Muscle layer of duodenum (tissue), 2 donors: Measurements from ENCODE around the gene TMIGD3.

Experiments used
- H3K27ac ChIP-seq: one replicate; pipeline ENCODE4 v1.7.0; 2013; ENCODE audit warnings: mild to moderate bottlenecking, low read length
- H3K27me3 ChIP-seq: one replicate; pipeline ENCODE4 v1.7.0; 2013; ENCODE audit warnings: low read depth, mild to moderate bottlenecking, control low read depth, low read length
- H3K36me3 ChIP-seq, 2 donors: one replicate each; pipeline ENCODE4 v1.7.0; 2013; ENCODE audit warnings: low read length in 2 of 2, control low read depth in 1 of 2, mild to moderate bottlenecking in 1 of 2; ENCODE audit not compliant: insufficient read depth in 2 of 2, control insufficient read depth in 1 of 2
- H3K4me1 ChIP-seq, 2 donors: one replicate each; pipeline ENCODE4 v1.7.0; 2013; ENCODE audit warnings: low read length in 2 of 2, mild to moderate bottlenecking in 2 of 2, control low read depth in 1 of 2, moderate library complexity in 1 of 2; ENCODE audit not compliant: insufficient read depth in 2 of 2, control insufficient read depth in 1 of 2
- H3K4me3 ChIP-seq, 2 donors: one replicate each; pipeline ENCODE4 v1.7.0; 2013; ENCODE audit warnings: low read length in 2 of 2, low read depth in 1 of 2, mild to moderate bottlenecking in 1 of 2
- H3K9me3 ChIP-seq, 2 donors: one replicate each; pipeline ENCODE4 v1.7.0; 2013; ENCODE audit warnings: low read length in 2 of 2, control low read depth in 1 of 2, mild to moderate bottlenecking in 1 of 2; ENCODE audit not compliant: control insufficient read depth in 1 of 2
- donor health status: healthy.

Gene TMIGD3

DNA sequence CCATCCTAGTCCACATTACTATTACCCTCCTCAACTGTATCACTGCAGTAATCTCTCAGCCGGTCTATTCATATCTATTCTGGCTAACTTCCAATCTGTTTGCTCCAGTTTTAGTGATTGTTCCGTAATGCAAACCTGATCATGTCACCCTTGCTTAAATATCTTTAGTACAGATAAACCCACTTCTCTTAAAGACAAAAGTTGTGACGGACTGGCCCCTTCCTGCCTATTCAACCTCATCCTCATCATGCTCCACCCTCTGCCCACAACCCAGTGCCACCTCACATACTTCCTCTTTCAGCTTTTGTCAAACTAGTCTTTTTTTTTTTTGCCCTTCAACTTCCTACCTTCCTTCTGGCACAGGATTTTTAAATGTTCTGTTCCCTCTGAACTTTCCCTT, 32.4 kb downstream of the TMIGD3 start:
- H3K36me3 ChIP-seq, result peaks cover 11 to 54% of the 10 kb centered on the region in 2 donors
- H3K27me3 ChIP-seq, result no peaks in the 10 kb centered on the region
- peak overlapping the region; percentile 33 for H3K27ac ChIP-seq
- no peaks in the 10 kb centered on the region for H3K4me1 ChIP-seq
- H3K9me3 ChIP-seq, result no peaks in the 10 kb centered on the region
- no peak overlapping the region for H3K4me3 ChIP-seq

DNA sequence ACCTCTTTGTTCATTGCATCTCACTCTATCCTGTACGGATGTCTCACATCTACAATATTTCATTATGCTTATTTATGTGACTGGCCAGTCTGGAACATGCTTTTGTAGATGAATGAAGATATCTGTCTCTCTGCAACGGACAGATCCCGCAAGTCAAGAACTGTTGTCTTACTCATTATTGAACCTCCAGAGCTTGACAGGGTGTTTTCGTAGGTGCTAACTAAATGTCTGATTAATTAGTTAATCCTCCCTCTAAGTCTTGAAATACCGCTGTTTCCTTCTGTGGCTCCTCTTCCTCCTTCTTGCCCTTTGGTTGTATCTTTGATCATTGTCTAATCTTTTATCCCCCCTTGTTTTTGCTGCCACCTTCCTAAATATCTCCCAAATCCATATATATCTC, 32.8 kb downstream of the TMIGD3 start:
- H3K27ac ChIP-seq, result peak overlapping the region; percentile 33
- H3K36me3 ChIP-seq, result peaks cover 11 to 56% of the 10 kb centered on the region in 2 donors
- H3K9me3 ChIP-seq, result no peaks in the 10 kb centered on the region
- H3K4me3 ChIP-seq, result no peak overlapping the region
- no peaks in the 10 kb centered on the region for H3K27me3 ChIP-seq
- no peaks in the 10 kb centered on the region for H3K4me1 ChIP-seq

DNA sequence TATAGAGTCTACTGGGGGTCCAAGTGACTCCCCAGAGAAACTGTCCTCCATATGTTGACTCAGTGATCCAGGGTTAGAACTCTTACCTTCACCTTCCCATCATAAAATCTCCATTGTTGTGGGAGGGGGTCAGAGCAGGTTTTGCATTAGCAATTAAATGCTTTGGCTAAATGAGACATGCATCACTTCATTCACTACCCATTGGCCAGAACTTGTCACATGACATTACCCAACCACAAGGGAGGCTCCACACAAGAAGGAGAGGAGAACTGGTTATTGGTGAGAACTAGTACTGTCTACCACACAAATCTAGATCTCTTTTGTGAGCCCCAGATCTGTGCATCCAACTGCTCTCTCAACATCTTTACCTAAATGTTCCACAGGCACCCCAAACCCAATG, 33.9 kb downstream of the TMIGD3 start:
- peaks cover 11 to 60% of the 10 kb centered on the region in 2 donors for H3K36me3 ChIP-seq
- no peaks in the 10 kb centered on the region for H3K27me3 ChIP-seq
- no peak overlapping the region for H3K27ac ChIP-seq
- H3K4me1 ChIP-seq, result no peaks in the 10 kb centered on the region
- no peaks in the 10 kb centered on the region for H3K9me3 ChIP-seq
- no peak overlapping the region for H3K4me3 ChIP-seq

DNA sequence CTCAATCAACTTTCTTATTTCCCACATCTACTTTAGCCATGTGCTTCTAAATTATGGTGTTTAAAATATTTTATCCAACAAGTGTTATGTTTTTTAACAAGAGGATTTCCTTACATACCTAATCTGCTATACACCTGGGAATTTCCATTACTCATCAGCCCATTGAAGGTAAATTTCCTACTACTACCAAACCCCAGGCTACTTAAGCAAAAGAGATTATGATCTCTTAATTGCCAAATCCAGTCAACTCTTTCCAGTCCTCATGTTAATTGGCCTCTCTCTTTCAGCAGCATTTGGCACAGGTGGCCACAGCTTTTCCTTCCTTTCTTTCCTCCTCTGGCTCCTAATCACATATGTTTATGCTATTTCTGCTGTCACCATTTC, 34.7 kb downstream of the TMIGD3 start:
- Histone ChIP-seq H3K36me3 (peaks cover 11 to 60% of the 10 kb centered on the region in 2 donors), H3K27me3 (no peaks in the 10 kb centered on the region), H3K4me3 (no peak overlapping the region), H3K9me3 (no peaks in the 10 kb centered on the region), H3K4me1 (no peaks in the 10 kb centered on the region), H3K27ac (no peak overlapping the region)

DNA sequence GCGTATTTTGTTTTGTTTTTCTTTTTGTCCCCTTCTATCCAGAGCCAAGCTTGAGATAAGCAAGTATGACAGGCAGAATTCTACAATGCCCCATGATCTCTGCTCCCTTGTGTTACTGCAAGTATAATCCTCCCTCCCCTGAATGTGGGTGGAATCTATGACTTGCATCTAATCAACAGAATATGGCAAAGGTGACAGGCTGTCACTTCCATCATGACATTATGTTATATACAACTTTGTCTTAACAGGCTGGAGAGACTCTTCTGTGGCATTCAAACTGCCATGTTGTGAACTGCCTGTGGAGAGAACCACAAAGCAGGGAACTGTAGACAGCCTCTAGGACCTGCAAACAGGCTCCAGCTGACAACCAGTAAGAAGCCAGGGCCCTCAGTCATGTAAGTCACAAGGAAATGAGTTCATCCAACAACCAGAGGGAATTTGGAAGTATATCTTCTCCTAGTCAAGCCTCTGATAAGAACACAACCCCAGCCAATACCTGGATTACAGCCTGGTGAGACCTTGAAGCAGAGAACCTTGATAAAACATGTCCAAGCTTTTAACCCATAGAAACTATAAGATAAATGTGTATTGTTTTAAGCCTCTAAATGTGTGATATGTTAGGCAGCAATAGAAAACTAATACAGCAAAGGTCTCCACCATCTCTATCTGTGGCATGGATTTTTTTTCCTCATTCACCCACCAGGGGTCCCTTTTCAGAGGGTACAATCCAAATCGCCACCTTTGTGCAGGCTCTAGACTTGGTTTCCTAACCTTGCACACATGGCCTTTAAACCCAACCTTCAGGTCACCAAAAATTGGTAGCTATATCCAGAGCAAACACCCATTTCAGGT, 35.3 kb downstream of the TMIGD3 start:
- Histone ChIP-seq H3K36me3 (peaks cover 14 to 60% of the 10 kb centered on the region in 2 donors), H3K9me3 (no peaks in the 10 kb centered on the region), H3K27ac (no peak overlapping the region), H3K4me3 (no peak overlapping the region), H3K27me3 (no peaks in the 10 kb centered on the region), H3K4me1 (no peaks in the 10 kb centered on the region)

DNA sequence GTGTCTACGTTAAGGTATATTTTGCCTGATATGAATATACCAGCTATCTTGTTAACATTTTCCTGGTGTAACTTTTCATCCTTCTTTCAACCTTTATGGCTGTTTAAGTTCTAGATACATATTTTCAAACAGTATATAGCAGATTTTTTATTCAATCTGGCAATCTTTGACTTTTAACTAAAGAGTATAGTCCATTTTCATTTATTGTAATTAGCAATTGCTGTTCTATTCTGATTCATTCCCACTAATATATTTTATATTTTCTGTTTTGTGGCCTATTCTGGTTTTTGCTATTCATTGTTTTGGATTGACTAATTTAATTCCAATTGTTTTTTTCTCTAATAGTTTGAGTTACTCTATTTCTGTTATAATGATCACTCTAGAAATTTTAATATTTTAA, 37.0 kb downstream of the TMIGD3 start:
- Histone ChIP-seq H3K9me3 (no peaks in the 10 kb centered on the region), H3K27ac (no peak overlapping the region), H3K4me1 (peaks cover 0 to 5% of the 10 kb centered on the region in 2 donors), H3K4me3 (no peak overlapping the region), H3K27me3 (no peaks in the 10 kb centered on the region), H3K36me3 (peaks cover 25 to 61% of the 10 kb centered on the region in 2 donors)

DNA sequence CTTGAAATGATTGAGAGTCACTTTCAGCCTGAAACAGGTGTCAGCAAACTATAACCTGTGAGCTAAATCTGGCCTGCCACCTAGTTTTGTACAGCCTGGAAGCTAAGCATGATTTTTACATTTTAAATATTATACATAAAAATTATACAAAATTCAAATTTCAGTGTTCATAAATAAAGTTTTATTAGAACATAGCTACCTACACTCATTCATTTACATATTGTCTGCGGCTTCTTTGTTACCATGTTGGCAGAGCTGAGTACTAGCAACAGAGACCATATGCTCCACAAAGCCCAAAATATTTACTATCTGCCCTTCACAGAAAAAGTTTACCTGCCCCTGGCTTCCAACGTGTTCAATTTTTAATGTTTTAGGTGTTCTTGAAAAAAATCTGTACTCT, 37.7 kb downstream of the TMIGD3 start:
- Histone ChIP-seq H3K4me3 (no peak overlapping the region), H3K9me3 (no peaks in the 10 kb centered on the region), H3K36me3 (peaks cover 26 to 59% of the 10 kb centered on the region in 2 donors), H3K4me1 (peaks cover 0 to 5% of the 10 kb centered on the region in 2 donors), H3K27me3 (no peaks in the 10 kb centered on the region), H3K27ac (no peak overlapping the region)

DNA sequence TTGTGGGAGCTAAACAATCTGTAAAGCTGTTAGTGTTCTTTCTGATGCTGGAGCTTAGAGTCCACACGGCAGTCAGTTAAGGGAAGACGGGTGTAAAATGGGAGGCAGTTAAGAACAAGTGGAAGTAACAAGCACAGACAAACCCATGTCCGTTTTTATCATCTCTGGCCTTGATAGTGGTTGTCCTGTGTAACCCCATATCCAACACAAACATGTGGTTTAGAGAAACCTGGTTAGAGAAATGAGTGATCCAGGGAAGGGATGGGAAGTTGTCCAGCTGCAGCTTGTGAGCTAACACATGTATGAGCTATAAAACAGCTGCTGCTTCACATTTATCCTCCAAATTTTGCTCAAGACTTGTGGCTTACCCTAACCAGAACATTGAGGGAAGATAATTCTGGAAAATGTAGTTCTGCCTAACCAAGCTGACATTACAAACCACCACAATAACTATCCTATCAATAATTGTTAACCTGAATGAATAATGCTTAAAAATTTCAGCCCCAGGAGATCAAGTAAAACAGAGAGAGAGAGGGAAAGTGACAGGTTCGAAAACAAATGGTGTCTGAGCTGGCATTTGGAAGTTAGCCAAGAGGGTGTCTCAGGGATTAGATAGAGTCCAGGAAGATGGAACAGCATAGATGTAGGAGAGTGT, 40.3 kb downstream of the TMIGD3 start:
- Histone ChIP-seq H3K4me3 (no peak overlapping the region), H3K27ac (no peak overlapping the region), H3K4me1 (peaks cover 0 to 5% of the 10 kb centered on the region in 2 donors), H3K36me3 (peaks cover 33 to 55% of the 10 kb centered on the region in 2 donors), H3K9me3 (no peaks in the 10 kb centered on the region), H3K27me3 (no peaks in the 10 kb centered on the region)

DNA sequence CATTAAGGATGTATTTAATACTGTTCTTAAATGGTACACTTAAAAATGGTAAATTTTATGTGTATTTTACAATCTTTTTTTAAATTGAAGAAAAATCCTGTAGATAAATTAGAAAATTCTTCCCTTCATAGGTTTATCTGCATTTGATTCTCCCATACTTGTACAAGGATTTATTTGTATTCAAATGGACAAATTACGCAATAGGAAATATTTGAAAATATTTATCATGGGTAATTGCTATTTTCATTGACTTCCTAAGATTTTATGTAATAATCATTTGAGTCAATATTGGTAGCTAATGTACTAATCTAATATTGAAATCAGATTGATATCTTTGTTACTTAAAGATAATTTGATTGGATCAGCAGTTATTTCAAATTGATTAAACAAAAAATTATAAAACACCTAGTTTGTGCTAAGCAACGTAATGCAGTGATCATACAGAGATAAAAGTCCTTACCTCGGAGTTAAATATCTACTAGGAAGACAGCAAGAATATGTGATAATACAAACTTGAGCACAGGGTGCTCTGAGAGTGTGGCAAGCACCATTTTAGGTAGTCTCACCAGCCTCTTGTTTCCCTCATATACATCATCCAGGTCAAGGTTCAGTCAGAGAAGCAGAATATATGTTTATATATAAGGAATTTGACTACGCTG, 40.9 kb downstream of the TMIGD3 start:
- Histone ChIP-seq H3K4me1 (peaks cover 0 to 5% of the 10 kb centered on the region in 2 donors), H3K27me3 (no peaks in the 10 kb centered on the region), H3K27ac (no peak overlapping the region), H3K36me3 (peaks cover 39 to 55% of the 10 kb centered on the region in 2 donors), H3K4me3 (no peak overlapping the region), H3K9me3 (no peaks in the 10 kb centered on the region)

DNA sequence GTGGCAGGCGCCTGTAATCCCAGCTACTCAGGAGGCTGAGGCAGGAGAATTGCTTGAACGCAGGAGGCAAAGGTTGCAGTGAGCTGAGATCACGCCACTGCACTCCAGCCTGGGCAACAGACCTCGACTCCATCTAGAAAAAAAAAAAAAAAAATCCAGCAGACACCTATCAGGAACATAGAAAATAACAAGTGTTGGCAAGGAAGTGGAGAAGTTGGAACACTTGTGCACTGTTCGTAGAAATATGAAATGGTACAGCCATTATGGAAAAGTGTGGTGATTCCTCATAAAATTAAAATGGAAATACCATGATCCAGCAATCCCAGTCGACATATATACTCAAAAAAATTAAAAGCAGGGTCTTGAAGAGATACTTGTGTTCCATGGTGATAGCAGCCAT, 41.7 kb downstream of the TMIGD3 start:
- Histone ChIP-seq H3K27me3 (no peaks in the 10 kb centered on the region), H3K36me3 (peaks cover 47 to 59% of the 10 kb centered on the region in 2 donors), H3K9me3 (no peaks in the 10 kb centered on the region), H3K27ac (no peak overlapping the region), H3K4me3 (no peak overlapping the region), H3K4me1 (peaks cover 0 to 5% of the 10 kb centered on the region in 2 donors)

DNA sequence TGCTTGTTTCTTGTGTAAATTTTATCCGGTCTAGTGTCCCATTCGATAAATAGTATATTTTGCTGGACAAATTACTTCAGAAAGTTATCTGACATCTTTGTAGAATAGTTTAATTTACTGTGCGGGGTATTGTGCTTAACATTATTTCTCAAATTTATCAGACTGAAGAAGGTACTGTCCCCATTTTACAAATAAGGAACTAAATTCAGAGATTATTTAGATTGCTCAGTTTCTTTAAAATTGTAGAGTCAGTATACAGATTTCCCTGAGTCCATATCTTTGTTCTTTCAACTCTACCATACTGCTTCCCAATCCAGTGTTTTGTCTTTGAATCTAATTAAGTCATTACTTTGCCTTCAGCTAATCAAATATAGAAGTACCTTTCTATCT, 47.8 kb downstream of the TMIGD3 start:
- no peak overlapping the region for H3K27ac ChIP-seq
- peaks cover 0 to 37% of the 10 kb centered on the region in 2 donors for H3K4me1 ChIP-seq
- peaks cover 55 to 59% of the 10 kb centered on the region in 2 donors for H3K36me3 ChIP-seq
- H3K27me3 ChIP-seq, result no peaks in the 10 kb centered on the region
- H3K9me3 ChIP-seq, result no peaks in the 10 kb centered on the region
- no peak overlapping the region for H3K4me3 ChIP-seq
